Measurements from ENCODE around the gene EVA1B.

Gene EVA1B

DNA sequence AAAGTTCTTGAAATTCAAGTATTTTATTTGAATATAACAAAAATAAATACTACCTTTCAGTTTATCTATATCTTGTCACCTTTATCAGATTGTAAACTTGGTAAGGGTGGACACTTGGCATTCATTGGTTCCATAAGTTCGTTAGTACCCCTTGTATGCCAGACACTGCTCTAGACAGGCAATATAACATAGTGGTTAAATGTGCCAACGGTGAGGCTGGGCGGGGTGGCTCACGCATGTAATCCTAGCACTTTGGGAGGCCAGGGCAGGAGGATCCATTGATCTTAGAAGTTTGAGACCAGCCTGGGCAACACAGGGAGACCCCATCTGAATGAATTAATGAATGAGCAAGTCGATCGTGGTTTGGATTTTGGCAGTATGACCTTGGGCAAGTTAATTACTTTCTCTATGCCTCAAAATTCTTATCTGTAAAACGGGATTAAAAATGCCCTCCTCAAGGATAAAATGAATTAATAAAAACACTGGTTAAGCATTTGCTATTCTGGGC, 43.6 kb downstream of the EVA1B start:
- no peak for DNase-seq (ENCODE audit: low read depth in 2 of 2)

DNA sequence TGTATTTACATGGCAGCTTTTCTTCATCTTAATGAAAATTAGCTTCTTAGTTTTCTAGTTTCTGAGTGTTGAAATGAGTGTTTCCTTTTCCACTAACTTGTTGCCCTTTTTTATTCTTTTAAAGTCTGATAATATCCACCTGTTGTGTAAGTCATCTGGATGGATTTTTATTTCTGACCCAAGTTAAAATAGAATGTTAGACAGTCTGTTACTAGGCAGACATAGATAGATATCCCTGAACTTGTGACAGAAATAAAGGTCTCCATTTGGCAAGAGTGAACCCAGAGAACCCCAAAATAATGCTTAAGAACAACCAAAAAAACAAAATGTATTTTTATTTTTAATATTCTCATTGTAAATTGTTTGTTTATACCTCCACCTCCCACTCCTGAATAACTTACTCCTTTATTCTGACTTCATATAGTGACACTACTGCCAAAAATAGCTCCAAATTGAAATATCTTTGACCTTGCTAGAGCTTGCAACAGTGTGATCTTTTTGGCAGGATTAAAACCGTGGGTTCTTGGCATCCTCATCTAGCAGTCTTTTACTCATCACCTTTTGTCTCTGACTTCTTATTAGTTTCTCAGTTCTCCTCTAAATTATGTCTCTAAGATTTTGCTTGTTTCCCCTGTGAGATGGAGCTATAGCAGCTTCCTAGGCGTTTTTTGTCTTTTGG, 44.2 kb downstream of the EVA1B start:
- DNase-seq (ENCODE audit: low read depth in 2 of 2), result no peak

- no peak for DNase-seq (ENCODE audit: low read depth in 2 of 2)
These were observed 46.8 kb downstream of the EVA1B start for GRCh38 chr1:36276688-36277087.

- DNase-seq (ENCODE audit: low read depth in 2 of 2), result no peak
These were observed 49.2 kb downstream of the EVA1B start for GRCh38 chr1:36274201-36274600.

DNA sequence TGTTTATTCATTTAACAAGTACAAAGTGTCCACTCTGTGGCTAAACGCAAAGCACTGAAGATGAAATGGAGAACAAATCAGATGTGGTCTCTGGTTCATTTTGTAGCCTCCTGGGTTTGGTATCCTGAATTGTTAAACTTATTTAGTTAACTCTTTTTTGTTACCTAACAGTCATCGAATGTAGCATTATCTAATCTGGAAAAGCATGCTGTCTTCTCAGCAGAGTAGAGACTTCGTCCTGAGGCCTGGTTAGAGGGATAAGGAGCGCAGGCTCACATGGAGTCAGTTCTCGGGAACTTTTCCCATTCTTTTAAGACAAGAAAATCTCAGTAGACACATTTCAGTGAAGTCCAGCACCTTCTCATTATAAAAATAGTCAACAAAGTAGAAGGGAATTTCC, 50.4 kb downstream of the EVA1B start:
- DNase-seq (ENCODE audit: low read depth in 2 of 2), result no peak

All from stimulated activated CD8-positive, alpha-beta memory T cell treated with anti-CD3 and anti-CD28 coated beads, Interleukin-15, amount 100 ng/mL, for 48 hours (primary cell).